Left lung (tissue), 10 donors: ENCODE measurements around the gene TSHZ3. TPM values are rescaled to one million over a fixed set of nuclear protein-coding genes. Genes with fewer than 3 reads are reported as not detected.

Experiments
- ATAC-seq: fragments of 200-7000 bp; cut with Tn5 transposase; one replicate; pipeline ENCODE4 v1.9.1; 2020; ENCODE audit warnings: moderate library complexity
- DNase-seq, 4 donors: peaks; one replicate each; pipeline ENCODE4 v3.0.0-alpha.2; 2013 to 2020
- H3K27ac ChIP-seq, 2 donors: fragments of 200-600 bp; sonication (generic) in 1 of 2; one replicate each; pipeline versions ENCODE4 v1.5.0 to v1.8.0; 2020 to 2021
- H3K27me3 ChIP-seq, 2 donors: fragments of 200-600 bp; sonication (generic) in 1 of 2; one replicate each; pipeline versions ENCODE4 v1.5.0 to v1.8.0; 2020 to 2021
- H3K36me3 ChIP-seq, 2 donors: fragments of 200-600 bp; sonication (generic) in 1 of 2; one replicate each; pipeline versions ENCODE4 v1.5.0 to v1.8.0; 2020 to 2021
- H3K4me1 ChIP-seq, 2 donors: fragments of 200-600 bp; one replicate each; pipeline ENCODE4 v1.8.0; 2021
- H3K4me3 ChIP-seq, 2 donors: fragments of 200-600 bp; sonication (generic) in 1 of 2; one replicate each; pipeline versions ENCODE4 v1.5.0 to v1.8.0; 2020 to 2021; ENCODE audit warnings: mild to moderate bottlenecking in 1 of 2
- H3K9me3 ChIP-seq, 2 donors: fragments of 200-600 bp; sonication (generic) in 1 of 2; one replicate each; pipeline versions ENCODE4 v1.5.0 to v1.8.0; 2020 to 2021
- CTCF ChIP-seq, 2 donors: fragments of 200-600 bp; sonication (generic) in 1 of 2; IDR thresholded peaks; one replicate each; pipeline versions ENCODE4 v1.5.0 to v1.8.0; 2021; ENCODE audit warnings: antibody characterized with exemption in 2 of 2
- intact Hi-C, 2 donors: fragments of 100-400 bp; cut with DNase I; formaldehyde crosslinking; loops; one replicate each; pipeline versions ENCODE4 v1.11.2 to v1.14.2; 2022
- polyA plus RNA-seq, 6 donors: library from polyadenylated mRNA; unstranded; fragments of 120-200 nt; gene quantifications; one replicate each; pipeline ENCODE4 v1.2.1, GENCODE V29; 2013; ENCODE audit not compliant: insufficient read length in 6 of 6
- total RNA-seq, 2 donors: library from RNA; stranded (reverse); fragmentation: NEBNext Ultra II Directional; extraction: Animal tissue kit (Norgen Biotek cat#: 25700); gene quantifications; one replicate each; pipeline ENCODE4 v1.2.1, GENCODE V29; 2021
- donor health status: DM: no; HTN: yes; CAD: no.
- donor health status: DM: no; HTN: no; CAD: no.

The TSHZ3 gene
- total and polyA plus RNA-seq, 8 donors, result 6.7 to 42.9 (median 35.2) TPM

- DNase-seq (no peak), ATAC-seq (no peak)
- Histone ChIP-seq H3K4me1 (no peaks in the 10 kb centered on the region), H3K36me3 (no peaks in the 10 kb centered on the region), H3K4me3 (no peak overlapping the region), H3K9me3 (no peaks in the 10 kb centered on the region), H3K27me3 (no peaks in the 10 kb centered on the region), H3K27ac (no peak overlapping the region)
- intact Hi-C loops, result no loop called here
- TF ChIP-seq CTCF (IDR thresholded peaks at IDR 0.05), result no peak
These were observed 42.3 kb upstream of the TSHZ3 start for GRCh38 chr19:31391518-31391917.

GRCh38 chr19:31390711-31391110 lies 41.5 kb upstream of the TSHZ3 start:
- Histone ChIP-seq H3K36me3 (no peaks in the 10 kb centered on the region), H3K27ac (no peak overlapping the region), H3K4me3 (no peak overlapping the region), H3K9me3 (no peaks in the 10 kb centered on the region), H3K4me1 (no peaks in the 10 kb centered on the region), H3K27me3 (no peaks in the 10 kb centered on the region)
- ATAC-seq (no peak), DNase-seq (no peak)
- no peak for TF ChIP-seq CTCF (IDR thresholded peaks at IDR 0.05)
- intact Hi-C loops, result no loop called here

GRCh38 chr19:31389874-31390273 lies 40.6 kb upstream of the TSHZ3 start:
- Histone ChIP-seq H3K27ac (no peak overlapping the region), H3K36me3 (no peaks in the 10 kb centered on the region), H3K4me1 (no peaks in the 10 kb centered on the region), H3K27me3 (no peaks in the 10 kb centered on the region), H3K4me3 (no peak overlapping the region), H3K9me3 (no peaks in the 10 kb centered on the region)
- DNase-seq (no peak), ATAC-seq (no peak)
- intact Hi-C loops, result no loop called here
- no peak for TF ChIP-seq CTCF (IDR thresholded peaks at IDR 0.05)

- no peak for TF ChIP-seq CTCF (IDR thresholded peaks at IDR 0.05)
These were observed 38.6 kb upstream of the TSHZ3 start for GRCh38 chr19:31387717-31388301.

GRCh38 chr19:31386806-31387205 lies 37.6 kb upstream of the TSHZ3 start:
- H3K4me1 ChIP-seq, result no peaks in the 10 kb centered on the region
- no peaks in the 10 kb centered on the region for H3K36me3 ChIP-seq
- ATAC-seq (no peak), DNase-seq (no peak)
- no peaks in the 10 kb centered on the region for H3K9me3 ChIP-seq
- intact Hi-C loops, result no loop called here
- peaks cover 0 to 4% of the 10 kb centered on the region in 2 donors for H3K27me3 ChIP-seq
- no peak for TF ChIP-seq CTCF (IDR thresholded peaks at IDR 0.05)
- no peak overlapping the region for H3K27ac ChIP-seq
- H3K4me3 ChIP-seq, result no peak overlapping the region

More at GRCh38 chr19:31387717-31388301, 38.6 kb upstream of the TSHZ3 start:
- no peaks in the 10 kb centered on the region for H3K4me1 ChIP-seq
- peaks cover 0 to 4% of the 10 kb centered on the region in 2 donors for H3K27me3 ChIP-seq
- no peaks in the 10 kb centered on the region for H3K9me3 ChIP-seq
- no peak overlapping the region for H3K4me3 ChIP-seq
- DNase-seq, result no peak
- H3K36me3 ChIP-seq, result no peaks in the 10 kb centered on the region
- H3K27ac ChIP-seq, result no peak overlapping the region
- intact Hi-C loops, result no loop called here
- no peak for ATAC-seq
